ENCODE results near the gene DPPA3. TPM values are rescaled to one million over a fixed set of nuclear protein-coding genes. Genes with fewer than 3 reads are reported as not detected.

Gene DPPA3
- total RNA-seq, 4 donors from 2014 or later, result 0.44 TPM; not detected in 3

DNA sequence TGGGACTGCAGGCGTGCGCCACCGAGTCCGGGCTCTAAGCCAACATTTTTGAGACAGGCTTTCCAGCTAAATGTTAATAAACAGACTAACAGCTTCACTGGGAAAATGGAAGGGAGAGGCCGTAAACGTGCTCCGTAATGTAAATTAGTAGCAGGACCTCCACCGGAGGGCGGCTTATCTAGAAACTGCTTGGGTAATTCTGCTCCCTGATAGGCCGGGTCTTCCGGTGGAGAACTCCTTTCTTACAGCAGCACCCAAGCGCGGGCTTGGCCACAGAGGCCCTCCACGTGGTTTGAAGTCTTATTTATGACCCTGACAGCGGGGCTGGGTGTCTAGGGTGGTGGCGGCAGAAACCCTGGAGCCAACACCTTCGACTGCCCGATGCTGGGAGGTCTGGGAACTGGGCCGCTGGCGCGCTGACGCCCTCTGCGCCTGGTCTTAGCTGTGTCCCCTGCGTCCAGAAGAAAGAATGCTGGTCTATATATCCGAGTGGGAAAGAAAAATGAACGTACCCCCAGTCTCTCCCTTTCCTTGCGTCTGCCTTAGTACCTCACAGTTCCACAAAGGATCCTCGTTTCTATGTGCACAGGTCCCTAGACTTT lies 1.7 kb downstream of the DPPA3 start:
- TF ChIP-seq, protein P1, sequence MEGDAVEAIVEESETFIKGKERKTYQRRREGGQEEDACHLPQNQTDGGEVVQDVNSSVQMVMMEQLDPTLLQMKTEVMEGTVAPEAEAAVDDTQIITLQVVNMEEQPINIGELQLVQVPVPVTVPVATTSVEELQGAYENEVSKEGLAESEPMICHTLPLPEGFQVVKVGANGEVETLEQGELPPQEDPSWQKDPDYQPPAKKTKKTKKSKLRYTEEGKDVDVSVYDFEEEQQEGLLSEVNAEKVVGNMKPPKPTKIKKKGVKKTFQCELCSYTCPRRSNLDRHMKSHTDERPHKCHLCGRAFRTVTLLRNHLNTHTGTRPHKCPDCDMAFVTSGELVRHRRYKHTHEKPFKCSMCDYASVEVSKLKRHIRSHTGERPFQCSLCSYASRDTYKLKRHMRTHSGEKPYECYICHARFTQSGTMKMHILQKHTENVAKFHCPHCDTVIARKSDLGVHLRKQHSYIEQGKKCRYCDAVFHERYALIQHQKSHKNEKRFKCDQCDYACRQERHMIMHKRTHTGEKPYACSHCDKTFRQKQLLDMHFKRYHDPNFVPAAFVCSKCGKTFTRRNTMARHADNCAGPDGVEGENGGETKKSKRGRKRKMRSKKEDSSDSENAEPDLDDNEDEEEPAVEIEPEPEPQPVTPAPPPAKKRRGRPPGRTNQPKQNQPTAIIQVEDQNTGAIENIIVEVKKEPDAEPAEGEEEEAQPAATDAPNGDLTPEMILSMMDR (IDR thresholded peaks at IDR 0.05; ENCODE audit: low read depth), result no peak

GRCh38 chr12:7716381-7716780 lies 5.1 kb downstream of the DPPA3 start:
- TF ChIP-seq, protein P1 (IDR thresholded peaks at IDR 0.05; ENCODE audit: low read depth), result no peak

DNA sequence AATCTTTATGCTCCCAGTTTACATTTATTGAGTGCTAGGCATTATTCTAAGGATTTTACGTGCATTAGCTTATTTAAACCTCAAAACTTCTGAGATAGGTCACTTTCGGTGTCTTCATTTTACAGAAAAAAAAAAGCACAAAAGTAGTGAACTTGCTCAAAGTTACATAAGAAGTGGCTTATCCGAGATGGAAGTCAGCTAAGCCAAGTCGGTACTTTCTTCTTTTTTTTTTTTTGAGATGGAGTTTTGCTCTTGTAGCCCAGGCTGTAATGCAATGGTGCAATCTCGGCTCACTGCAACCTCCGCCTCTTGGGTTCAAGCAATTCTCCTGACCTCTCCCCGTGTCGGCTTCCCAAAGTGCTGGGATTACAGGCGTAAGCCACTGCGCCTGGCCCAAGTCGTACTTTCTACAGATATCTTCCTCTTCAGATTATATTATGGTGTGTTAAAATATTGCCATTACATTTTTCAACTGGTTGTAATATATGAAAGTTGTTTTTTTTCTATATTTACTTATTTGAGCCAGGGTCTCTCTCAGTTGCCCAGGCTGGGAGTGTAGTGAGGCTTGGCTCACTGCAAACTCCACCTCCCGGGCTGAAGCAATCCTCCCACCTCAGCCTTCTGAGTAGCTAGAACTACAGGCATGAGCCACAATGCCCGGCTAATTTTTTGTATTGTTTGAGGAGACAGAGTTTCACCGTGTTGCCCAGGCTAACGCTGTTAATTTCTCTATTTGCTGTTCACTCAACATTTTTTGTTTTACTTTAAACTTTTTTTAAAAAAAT lies 8.9 kb downstream of the DPPA3 start:
- TF ChIP-seq, protein P1 (IDR thresholded peaks at IDR 0.05; ENCODE audit: low read depth), result no peak

DNA sequence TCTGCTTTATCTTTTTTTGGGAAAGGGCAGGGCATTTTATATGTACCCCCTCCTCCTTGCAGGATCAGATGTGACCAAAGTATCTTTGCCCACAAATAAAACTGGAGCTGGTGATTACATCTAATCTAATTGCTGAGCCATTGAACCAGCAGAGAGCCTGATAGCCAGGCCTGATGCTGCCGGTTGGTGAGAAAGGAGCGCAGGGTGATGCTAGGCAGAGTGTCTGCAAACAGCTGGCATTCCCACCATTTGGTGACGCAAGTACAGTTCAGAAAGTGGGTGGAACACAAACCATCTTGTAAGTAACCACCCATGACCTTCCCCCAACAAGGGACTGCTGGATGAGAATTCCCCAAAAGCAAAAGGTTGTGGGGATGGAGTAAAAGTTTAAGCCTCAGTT lies 12.7 kb downstream of the DPPA3 start:
- TF ChIP-seq, protein P1 (IDR thresholded peaks at IDR 0.05; ENCODE audit: low read depth), result no peak

DNA sequence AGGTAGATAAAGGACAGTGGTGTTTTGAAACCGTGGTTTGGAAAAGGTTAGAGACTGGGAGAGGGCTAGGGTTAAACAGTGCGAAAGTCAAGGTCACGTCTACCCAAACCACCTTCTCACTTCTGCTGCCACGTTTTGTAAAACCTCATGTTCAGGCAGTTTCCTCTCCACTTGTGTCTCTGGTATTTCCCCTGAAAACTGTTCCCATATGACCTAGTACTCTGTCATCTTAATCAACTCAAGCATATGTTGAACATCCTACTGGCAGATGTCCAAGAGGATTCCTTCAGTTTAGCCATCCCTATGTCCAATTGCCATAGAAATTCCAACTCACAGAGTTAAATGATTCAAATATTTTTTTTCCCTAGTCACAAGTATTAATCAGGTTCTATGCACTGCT lies 18.5 kb downstream of the DPPA3 start:
- TF ChIP-seq, protein P1 (IDR thresholded peaks at IDR 0.05; ENCODE audit: low read depth), result no peak

DNA sequence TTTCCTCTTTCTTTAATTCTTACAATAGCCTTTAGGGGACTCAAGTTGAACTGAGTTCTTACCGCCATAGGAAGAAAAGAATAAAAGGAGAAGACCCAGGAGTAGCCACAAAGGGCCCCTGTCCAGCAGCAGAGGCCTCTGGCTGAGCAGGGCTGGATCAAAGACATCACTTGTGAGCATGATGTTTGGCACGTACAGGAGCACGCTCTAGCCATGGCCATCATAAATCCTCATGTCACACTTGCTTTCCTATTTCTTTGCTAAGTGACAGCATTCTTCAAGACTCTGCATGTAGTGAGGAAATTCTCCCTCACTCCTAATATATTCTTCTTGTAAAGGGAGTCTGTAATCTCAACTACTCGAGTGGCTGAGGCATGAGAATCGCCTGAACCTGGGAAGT lies 20.3 kb downstream of the DPPA3 start:
- TF ChIP-seq, protein P1 (IDR thresholded peaks at IDR 0.05; ENCODE audit: low read depth), result no peak

- TF ChIP-seq, protein P1 (IDR thresholded peaks at IDR 0.05; ENCODE audit: low read depth), result no peak
These were observed 21.8 kb downstream of the DPPA3 start for GRCh38 chr12:7732993-7733392.
